Hematopoietic multipotent progenitor cell treated with erythropoietin and hydrocortisone succinate and interleukin-3 and kit ligand, for 6 days (in vitro differentiated cells): Measurements from ENCODE around the gene SGO1.
"Not testable (repeated sequence)": the region's sequence is repeated elsewhere in the genome, so short reads cannot be mapped to it uniquely, and the experiment has no call there.

Experiments
- DNase-seq: peaks from one replicate; pipeline ENCODE4 v3.0.0-alpha.2; 2015

SGO1 gene

DNA sequence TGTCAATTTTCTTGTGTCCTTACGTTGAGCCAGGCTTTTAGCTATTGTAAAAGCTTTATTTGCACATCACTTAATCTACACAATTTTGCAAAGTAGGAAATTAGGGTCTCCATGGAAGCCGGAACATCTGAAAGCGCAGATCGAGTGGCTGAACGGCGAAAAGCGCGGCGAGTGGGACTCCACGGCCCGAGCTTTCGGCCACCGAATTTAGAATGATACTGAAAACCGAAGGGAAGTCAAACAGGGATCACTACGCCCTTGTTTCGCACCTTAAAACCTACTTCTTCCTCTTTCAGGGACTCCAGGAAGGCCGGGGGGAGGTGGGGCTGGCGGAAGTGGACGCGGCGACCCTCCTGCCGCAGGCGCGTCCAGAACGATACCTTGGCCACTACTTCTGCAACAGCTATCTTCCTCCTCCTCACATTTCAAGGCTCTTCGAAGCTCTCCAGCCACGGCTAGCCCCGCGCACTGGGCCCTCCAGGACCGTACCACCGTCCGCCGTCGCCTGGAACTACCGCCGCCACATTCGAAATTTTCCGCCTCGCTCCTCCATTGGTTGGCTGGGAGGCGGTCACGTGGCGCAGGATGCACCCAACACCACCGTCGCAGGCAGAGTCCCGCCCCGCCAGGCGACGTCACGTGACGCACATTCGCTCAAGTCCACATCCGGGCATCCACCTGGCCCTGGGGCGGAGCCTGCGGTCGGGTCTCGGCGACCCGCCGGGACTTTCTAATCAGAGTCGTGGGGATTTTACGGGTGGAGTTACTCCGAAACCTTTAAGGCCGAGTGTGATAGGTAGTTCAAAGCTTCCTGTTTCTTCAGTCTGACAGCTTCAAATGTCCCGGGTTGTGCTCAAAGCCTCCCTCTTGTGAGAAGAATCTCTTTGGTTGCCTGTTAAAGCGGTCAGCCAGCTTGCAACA, at the start of gene SGO1:
TSS of gene SGO1 (minus strand) at position 528 of the 921 bp plus-strand sequence. CDS start 2,179 bp downstream, outside the sequence.
- DNase-seq = peak; percentile 99

DNA sequence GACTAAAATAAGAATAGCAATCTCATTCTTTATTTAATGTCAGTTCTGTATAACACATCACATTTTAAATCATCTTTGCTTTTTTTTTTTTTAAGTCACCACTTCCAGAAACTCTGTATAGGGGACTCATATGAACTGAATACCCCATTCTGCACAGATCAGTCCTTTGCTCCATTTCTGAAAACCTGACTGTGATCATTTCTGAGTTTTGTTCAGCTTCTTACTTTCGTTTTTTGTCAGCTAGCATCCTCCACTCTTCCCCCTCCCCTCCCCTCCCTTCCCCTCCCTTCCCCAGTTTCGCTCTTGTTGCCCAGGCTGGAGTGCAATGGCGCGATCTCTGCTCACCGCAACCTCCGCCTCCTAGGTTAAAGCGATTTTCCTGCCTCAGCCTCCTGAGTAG, 49.8 kb upstream of the SGO1 start:
- DNase-seq = no peak

DNA sequence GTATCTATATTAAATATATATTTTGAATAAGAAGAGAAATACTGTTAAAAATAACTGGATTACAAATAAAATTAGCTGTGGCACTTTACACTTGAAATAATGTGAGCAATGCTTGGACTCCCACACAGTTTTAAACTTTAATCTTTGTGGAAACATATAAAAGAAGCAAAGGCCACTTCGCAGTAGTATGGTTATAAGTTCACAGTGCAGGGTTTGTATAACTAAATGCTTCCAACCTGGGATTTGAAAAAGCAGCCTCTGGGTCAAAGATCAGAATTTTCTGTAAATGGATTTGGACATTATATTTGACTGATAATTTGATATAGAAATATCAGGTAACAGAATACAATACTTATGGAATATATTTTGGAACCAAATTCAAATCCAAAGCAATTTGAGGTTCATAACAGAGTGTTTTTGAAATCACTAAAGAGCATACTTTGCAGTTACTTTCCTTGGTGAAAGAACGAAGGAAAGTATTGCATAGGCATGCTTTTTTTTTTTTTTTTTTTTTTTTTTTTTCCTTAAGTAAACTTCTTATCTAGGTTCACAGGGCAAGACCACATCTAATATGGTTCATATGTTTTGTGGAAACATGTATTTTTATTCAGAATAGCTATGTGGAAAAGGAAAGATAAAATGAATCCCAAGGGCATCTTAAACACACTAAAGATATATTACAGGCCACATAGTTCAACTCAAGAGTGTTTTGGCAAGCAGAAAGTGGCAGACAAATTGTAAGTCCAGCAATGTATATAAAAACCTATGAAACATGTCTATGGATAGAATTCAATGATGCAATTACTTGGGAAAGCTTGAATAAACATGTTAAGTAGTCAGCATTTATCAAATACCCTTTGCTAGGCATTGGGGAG, 47.1 kb upstream of the SGO1 start:
- DNase-seq = no peak

DNA sequence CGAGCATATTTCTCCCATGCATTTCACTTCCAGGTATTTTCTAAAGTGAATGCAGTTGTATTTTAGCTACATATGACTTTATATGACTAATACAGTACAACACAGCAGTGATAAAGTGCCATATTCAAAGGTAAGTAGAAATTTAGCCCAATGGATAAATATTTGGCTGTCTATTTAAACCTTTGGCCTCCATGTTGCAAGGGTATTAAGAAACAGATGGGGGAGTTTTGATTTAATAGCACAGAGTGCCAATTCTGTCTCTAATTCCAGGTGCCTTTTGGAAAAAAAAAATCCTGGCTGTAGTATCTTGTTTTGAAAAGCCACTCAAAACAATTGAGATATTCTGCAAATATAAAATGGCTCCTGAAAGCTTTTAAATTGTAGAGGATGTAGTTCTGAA, 44.9 kb upstream of the SGO1 start:
- DNase-seq = no peak

DNA sequence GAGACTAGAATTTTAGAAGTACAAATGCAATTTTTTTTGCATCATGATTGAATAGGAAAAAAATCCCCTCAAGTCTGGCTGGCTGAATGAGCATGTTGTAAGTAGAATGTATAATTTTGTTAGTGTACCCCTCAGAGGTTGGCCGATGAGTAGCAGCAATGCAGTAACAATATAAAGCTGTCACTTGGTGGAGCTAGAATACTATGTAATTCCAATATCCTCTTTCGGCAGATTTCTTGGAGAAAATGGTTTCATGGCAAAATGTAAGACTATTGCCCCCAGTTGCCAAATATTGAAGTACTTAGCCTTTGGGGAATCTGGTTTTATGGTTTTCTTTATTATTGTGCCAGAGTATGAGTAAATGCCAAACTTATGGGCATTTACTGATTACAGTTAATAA, 39.8 kb upstream of the SGO1 start:
- peak; percentile 55 for DNase-seq

DNA sequence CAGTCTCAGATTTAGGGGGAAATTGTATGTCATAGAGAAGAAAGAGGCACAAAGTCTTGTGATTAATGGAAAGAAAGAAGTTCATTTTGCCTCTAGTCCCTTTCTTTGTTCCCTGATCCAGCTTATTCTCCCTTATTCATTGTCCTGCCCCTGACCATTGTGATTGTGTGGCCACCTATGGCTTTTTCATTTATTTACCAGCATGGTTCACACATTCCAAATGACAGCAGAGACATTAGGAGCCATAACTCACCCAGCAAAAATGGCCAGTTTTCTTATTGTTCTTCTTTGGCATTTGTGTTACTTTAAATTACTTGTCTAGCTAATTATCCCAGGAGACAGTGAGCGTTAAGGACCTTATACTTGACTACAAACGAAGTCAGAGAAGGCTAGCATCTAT, 36.3 kb upstream of the SGO1 start:
- no peak for DNase-seq

DNA sequence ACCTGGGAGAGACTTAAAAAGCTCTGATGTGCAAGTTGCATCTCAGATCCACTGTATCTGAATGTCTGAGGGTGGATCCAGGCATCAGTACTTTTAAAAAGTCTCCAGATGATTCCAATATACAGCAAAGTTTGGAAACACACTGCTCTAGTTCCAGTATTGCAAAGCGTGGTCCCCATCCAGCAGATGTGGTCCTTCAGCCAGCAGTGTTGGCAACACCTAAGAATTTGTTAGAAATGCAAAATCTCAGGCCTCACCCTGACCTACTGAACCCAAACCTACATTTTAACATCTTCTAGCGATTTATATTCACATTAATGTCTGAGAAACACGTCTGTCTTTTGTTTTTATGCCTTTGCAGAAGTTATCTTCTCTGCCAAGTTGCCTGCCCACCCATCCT, 32.2 kb upstream of the SGO1 start:
- no peak for DNase-seq

DNA sequence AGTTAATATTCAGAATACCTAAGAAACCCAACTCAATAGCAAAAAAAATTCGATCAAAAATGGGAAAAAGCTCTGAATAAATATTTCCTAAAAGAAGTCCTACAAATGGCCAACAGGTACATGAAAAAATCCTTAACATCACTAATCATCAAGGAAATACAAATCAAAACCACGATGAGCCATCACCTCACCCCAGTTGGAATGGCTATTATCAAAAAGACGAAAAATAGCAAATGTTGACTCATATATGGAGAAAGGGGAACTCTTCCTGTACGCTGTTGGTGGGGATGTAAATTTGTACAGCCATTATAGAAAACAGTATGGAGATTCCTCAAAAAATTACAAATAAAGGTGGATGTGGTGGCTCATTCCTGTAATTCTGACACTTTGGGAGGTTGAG, 29.6 kb upstream of the SGO1 start:
- no peak for DNase-seq

DNA sequence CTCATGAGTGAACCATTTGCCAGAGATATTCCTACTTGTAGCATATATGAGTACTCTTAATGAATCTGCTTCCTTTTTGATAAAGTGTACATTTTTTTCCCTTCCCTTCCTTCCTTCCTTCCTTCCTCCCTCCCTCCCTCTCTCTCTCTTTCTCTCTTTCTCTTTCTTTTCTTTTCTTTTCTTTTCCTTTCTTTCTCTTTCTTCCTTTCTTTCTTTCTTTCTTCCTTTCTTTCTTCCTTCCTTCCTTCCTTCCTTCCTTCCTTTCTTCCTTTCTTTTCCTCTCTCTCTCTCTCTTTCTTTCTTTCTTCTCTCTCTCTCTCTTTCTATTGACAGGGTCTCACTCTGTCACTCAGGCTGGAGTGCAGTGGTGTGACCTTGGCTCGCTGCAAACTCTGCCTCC, 27.5 kb upstream of the SGO1 start:
- DNase-seq = not testable (repeated sequence)

DNA sequence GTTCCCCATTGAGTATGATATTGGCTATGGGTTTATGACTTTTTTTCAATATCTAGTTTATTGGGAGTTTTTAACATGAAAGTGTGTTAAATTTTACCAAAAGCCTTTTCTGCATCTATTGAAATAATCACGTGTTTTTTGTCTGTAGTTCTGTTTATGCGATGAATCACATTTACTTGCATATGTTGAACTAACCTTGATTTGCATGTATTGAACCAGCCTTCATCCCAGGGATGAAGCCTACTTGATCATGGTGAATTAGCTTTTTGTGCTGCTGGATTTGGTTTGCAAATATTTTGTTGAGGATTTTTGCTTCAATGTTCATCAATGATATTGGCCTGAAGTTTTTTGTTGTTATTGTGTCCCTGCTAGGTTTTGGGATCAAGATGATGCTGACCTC, 21.9 kb upstream of the SGO1 start:
- DNase-seq = not testable (repeated sequence)

DNA sequence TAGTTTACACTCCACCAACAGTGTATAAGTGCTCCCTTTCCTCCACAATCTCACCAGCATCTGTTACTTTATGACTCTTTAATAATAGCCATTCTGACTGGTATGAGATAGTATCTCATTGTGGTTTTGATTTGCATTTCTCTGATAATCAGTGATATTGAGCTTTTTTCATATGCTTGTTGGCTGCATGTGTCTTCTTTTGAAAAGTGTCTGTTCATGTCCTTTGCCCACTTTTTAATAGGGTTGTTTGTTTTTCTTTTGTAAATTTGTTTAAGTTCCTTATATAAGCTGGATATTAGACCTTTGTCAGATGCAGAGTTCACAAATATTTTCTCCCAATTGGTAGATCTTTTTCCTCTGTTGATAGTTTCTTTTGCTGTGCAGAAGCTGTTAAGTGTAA, 19.9 kb upstream of the SGO1 start:
- DNase-seq = not testable (repeated sequence)

DNA sequence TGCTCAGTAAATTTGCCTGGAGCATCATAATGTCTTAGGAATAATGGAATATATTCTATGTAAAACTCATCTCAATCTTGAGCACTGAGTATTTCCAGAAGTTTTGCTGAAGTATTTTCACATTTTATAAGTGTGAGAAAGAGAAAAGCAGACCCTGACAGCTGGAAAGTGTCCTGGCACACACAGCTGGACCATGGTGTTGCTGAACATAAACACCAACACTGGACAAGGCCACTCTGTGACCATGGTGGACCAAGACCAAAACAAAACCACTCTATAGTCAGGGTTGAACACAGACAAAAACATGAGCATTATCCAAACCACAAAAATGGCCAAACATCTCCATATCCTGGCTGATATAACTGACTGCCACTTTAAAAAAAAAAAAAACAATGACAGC, 15.1 kb upstream of the SGO1 start:
- DNase-seq = no peak

DNA sequence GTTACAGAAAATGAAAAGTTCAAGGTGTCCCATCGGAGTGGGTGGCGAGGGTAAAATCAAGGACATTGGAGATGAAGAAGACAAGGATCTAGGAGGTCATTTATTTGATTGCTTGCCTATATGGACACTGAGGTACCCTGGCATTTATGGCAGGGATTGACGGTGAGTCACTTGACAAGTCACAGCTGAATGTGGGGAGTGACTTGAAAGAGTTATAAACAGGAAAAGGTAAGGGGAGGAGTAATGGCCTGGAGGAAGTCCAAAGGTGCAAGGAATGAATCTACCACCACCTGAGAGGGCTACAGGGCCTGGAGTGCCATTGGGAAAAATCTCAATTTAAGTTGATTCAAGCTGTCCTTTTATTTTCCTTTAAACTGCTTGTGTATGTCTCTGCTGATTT, 11.8 kb upstream of the SGO1 start:
- DNase-seq = no peak

DNA sequence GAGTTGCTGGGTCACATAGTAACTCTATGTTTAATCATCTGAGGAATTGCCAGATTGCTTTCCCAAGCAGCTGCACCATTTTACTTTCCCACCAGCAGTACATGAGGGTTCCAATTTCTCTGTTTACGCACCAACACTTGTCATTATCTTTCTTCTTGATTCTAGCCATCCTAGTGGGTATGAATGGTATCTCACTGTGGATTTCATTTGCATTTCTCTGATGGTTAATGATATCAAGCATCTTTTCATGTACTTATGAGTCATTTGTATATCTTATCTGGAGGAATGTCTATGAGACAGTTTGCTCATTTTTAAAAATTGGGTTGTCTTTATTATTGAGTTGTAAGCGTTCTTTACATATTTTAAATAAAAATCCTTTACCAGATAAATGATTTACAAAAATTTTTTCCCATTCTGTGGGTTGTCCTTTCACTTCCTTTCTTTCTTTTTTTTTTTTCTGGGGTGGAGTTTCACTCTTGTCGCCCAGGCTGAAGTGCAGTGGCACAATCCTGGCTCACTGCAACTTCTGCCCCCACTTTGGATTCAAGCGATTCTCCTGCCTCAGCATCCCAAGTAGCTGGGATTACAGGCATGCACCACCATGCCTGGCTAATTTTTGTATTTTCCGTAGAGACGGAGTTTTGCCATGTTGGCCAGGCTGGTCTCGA, 8.9 kb upstream of the SGO1 start:
- no peak for DNase-seq

DNA sequence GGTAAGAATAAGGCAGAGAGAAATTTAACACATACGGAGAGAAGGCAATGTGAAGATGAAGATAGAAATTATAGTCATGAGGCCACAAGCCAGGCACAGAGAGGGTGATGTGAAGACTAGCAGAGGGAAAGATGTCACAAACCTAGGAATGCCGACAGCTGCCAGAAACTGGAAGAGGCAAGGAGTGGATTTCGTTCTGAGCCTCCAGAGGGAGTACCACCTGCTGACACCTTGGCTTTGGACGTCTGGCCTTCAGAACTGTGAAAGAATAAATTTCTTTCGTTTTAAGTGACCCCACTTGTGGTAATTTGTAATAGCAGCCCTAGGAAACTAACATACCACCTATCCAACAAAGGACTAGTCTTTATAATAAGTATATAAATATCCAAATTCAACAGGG, 5.0 kb upstream of the SGO1 start:
- no peak for DNase-seq

DNA sequence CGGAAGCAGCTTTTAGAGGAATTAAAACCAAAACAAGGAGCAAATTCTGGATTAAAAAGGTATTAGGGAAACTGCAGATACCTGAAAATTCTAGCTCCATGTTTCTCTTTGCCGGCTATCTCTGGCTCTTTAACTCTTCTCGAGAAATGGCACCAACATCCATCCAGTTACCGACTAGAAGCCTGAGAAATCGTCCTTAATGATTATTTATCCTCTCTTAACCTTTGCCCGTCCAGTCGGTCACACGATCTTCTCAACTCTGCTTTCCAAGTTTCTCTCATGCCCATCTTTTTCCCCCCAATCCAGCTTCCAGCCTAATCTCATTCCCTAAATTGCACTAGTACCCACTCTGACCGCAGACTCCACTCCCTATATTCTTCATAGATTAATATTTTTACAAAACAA, 596 bp upstream of the SGO1 start:
- no peak for DNase-seq

DNA sequence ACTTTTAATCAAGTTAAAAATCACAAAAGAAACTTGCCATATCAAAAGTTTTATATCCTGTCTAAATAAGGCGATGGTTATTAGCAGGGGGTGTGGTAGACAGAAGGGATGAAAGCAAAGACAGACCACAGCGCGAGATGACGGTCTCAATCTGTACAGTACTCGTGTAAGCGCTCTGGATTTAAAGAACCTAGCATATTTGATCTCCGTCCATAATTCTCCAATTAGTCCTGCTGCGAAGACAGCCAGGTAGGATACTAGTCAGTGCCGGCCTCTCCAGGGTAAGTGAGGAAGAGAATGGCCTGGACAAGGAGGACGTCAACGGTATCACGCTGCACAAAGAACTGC, 701 bp downstream of the SGO1 start:
- DNase-seq = peak; percentile 59

DNA sequence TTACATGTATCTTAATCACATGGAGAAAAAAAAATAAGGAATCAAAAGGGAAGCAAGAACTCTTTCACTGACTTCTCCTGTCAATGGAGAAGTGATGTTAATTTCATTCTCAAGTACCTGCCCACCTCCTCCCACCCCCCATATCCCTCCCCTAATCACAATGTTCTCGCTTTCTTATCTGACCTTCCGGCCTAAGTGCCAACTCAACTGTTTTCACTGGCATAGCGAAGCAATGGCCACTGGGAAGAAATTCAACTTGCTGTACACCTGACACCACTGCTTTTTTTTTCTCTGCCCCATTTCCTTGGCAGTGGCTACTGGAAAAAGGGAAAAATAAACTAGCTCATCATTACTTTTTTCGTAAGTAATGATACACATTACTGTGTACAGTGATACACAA, 3.8 kb downstream of the SGO1 start:
- DNase-seq = no peak

DNA sequence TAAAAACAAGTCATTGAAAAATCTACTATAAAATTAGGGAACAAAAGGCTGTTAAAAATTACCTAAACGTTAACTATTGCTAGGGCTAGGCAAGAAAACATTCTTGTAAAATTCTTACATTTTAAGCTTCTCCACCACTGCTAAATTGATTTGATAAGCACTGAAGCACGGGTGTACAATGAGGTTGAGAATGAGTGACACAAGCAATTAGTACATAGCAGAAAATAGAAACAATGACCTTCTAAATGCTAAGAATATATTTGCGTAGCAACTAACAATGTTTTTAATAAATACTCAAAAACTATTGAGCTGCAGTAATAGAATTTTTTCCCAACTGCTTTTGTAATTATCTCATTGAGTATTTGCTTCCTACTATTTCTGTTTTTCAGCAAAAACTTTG, 4.7 kb downstream of the SGO1 start:
- no peak for DNase-seq

DNA sequence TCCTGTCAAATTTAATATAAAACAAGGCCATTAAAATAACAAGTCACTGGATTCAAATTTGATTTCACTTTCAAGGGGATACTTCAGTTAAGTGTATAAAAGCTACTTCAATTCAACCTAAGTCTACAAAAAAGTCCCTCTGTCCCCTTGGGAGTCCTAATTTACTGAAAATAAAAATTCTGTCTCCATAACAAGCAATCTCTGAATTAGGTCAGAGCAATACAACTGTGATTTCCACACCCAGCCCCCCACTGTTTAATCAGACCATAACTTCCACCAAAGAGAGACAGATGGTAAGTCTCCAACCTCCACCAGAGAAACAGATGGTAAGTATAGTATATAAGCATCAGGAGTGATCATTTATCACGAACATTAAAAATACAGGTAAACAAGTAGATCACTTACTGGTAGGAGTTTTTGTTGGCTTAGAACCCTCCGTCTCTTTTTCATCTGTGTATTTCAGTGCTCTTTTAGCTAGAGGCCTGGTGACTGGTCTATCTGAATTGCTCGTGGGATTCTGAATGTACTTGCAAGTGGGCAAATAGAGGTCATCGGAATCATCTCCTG, 12.1 kb downstream of the SGO1 start:
- DNase-seq = no peak

DNA sequence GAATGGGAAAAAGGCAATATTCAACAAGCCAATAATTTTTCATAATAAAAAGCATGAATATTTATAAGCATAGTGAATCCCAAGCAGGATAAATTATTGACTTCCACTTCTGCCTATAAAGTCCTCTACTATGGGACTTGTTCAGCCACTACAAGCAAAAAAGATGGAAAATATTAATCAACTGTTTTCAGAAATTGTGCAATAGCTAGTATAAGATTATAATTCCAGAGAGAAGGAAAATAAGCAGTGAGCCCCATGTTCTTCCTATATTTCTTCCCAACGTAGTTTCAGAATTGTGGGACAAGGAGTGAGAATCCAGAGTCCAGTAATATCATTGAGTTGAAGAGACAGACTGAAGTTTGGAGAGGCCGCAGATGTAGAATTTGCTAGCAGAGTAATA, 24.3 kb downstream of the SGO1 start:
- DNase-seq = no peak

DNA sequence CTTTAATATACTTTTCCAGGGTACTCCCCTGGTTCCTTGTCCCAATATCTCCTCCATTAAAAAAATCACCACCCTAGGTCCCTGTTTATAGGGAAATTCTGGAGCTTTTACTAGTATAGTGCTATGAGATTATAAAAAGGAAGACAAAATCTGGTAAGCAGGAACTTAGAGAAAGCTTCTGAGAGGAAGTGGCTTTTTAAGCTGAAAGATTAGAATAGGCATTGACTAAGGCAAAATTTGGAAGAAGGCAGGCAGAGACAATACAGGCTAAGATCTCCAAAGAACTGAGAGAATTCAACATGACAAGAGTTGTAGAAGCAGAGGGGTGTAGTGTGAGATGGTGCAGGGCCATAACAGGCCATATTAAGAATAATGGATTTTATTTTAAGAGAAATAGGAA, 25.8 kb downstream of the SGO1 start:
- DNase-seq = no peak

DNA sequence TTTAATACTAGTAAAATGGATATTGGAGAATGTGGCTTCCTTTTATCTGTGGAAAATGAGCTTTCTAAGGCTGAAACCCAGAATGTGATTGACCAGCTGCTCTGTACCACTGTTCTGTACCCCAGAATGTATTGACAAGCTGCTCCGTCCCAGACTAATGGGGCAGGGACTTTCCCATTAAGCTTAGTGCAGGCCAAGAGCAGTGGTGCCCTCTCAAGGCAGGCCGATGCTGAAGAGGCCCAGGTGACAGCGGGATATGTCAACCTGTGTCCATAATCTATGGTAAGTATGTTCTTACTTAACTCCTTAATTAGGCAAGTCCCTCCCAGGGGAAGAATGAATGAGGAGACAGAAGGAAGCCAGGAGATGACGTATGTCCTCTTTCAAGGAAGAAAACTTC, 31.1 kb downstream of the SGO1 start:
- DNase-seq = no peak
